WTC11 (cell line): ENCODE results near the gene DENND1B. TPM values are rescaled to one million over a fixed set of nuclear protein-coding genes. Genes with fewer than 3 reads are reported as not detected.
"Not testable (repeated sequence)": the region's sequence is repeated elsewhere in the genome, so short reads cannot be mapped to it uniquely, and the experiment has no call there.

Experiments used
- ATAC-seq: fragments of 200-7000 bp; cut with Tn5 transposase; 2 replicates; pipeline ENCODE4 v1.10.0; 2021; ENCODE audit warnings: mild to moderate bottlenecking, moderate library complexity
- CTCF ChIA-PET: fragments of 300-600 bp; sonication (Branson Sonifier 250); formaldehyde crosslinking; loops from one replicate; lab custom pipeline; 2021; ENCODE audit warnings: antibody characterized with exemption; lab: Charles Lee
- POLR2A ChIA-PET: fragments of 350-600 bp; sonication (Branson Sonifier 250); formaldehyde crosslinking; loops from one replicate; lab custom pipeline; 2021; ENCODE audit warnings: antibody characterized with exemption; lab: Charles Lee
- DNase-seq: peaks from one replicate; pipeline ENCODE4 v3.0.0; 2021; ENCODE audit warnings: low spot score
- H3K27ac Mint-ChIP-seq: 2 replicates; pipeline ENCODE4 v1.8.0; 2021; ENCODE audit warnings: mixed read lengths
- H3K27me3 Mint-ChIP-seq: 2 replicates; pipeline ENCODE4 v1.8.0; 2021; ENCODE audit warnings: low read depth, mild to moderate bottlenecking, moderate library complexity, mixed read lengths
- H3K36me3 Mint-ChIP-seq: 2 replicates; pipeline ENCODE4 v1.8.0; 2021; ENCODE audit warnings: mixed read lengths
- H3K4me1 Mint-ChIP-seq: 2 replicates; pipeline ENCODE4 v1.8.0; 2022; ENCODE audit warnings: mixed read lengths
- H3K4me3 Mint-ChIP-seq: 2 replicates; pipeline ENCODE4 v1.8.0; 2021; ENCODE audit warnings: mild to moderate bottlenecking, moderate library complexity, mixed read lengths
- H3K9me3 Mint-ChIP-seq: 2 replicates; pipeline ENCODE4 v1.8.0; 2021; ENCODE audit warnings: mixed read lengths
- ATF3 ChIP-seq: sonication (generic); formaldehyde crosslinking; conservative IDR thresholded peaks from 2 replicates; pipeline ENCODE4 v1.8.1; 2022; ENCODE audit warnings: mild to moderate bottlenecking, missing genetic modification reagents
- CDX4 ChIP-seq: fragments of 250-450 bp; sonication (Bioruptor Pico); IDR thresholded peaks from 2 replicates; pipeline ENCODE4 v1.9.0; 2021; ENCODE audit warnings: moderate library complexity, mild to moderate bottlenecking, inconsistent platforms, borderline replicate concordance
- JUN ChIP-seq: sonication (generic); formaldehyde crosslinking; IDR thresholded peaks from 2 replicates; pipeline ENCODE4 v1.8.0; 2023; ENCODE audit warnings: mild to moderate bottlenecking, missing genetic modification reagents
- KAT7 ChIP-seq: sonication (generic); formaldehyde crosslinking; IDR thresholded peaks from 2 replicates; pipeline ENCODE4 v1.8.1; 2023; ENCODE audit warnings: missing genetic modification reagents, mild to moderate bottlenecking, borderline replicate concordance
- PRRX2 ChIP-seq: fragments of 250-450 bp; sonication (Bioruptor Pico); IDR thresholded peaks from 2 replicates; pipeline ENCODE4 v1.8.0; 2021; ENCODE audit warnings: mild to moderate bottlenecking
- SP1 ChIP-seq: sonication (generic); formaldehyde crosslinking; conservative IDR thresholded peaks from 2 replicates; pipeline ENCODE4 v1.8.1; 2022; ENCODE audit warnings: missing genetic modification reagents
- TCF7 ChIP-seq: sonication (generic); formaldehyde crosslinking; IDR thresholded peaks from 2 replicates; pipeline ENCODE4 v1.8.0; 2022; ENCODE audit warnings: mild to moderate bottlenecking, low read depth, missing genetic modification reagents, moderate library complexity
- TEAD4 ChIP-seq: sonication (generic); formaldehyde crosslinking; IDR thresholded peaks from 2 replicates; pipeline ENCODE4 v1.8.0; 2022; ENCODE audit warnings: mild to moderate bottlenecking, missing genetic modification reagents
- ZBTB21 ChIP-seq: sonication (generic); formaldehyde crosslinking; IDR thresholded peaks from 2 replicates; pipeline ENCODE4 v1.8.1; 2023; ENCODE audit warnings: mild to moderate bottlenecking, missing genetic modification reagents, borderline replicate concordance
- ZBTB43 ChIP-seq: sonication (generic); formaldehyde crosslinking; IDR thresholded peaks from 2 replicates; pipeline ENCODE4 v1.8.1; 2023; ENCODE audit warnings: mild to moderate bottlenecking, missing genetic modification reagents
- ZMAT4 ChIP-seq: fragments of 250-450 bp; sonication (Bioruptor Pico); IDR thresholded peaks from 2 replicates; pipeline ENCODE4 v1.9.0; 2021; ENCODE audit warnings: mild to moderate bottlenecking
- ZNF138 ChIP-seq: sonication (generic); formaldehyde crosslinking; conservative IDR thresholded peaks from 2 replicates; pipeline ENCODE4 v1.8.1; 2022; ENCODE audit warnings: mild to moderate bottlenecking, moderate library complexity, missing genetic modification reagents
- ZNF232 ChIP-seq: sonication (generic); formaldehyde crosslinking; IDR thresholded peaks from 2 replicates; pipeline ENCODE4 v1.8.0; 2022; ENCODE audit warnings: mild to moderate bottlenecking, missing genetic modification reagents
- ZNF263 ChIP-seq: sonication (generic); formaldehyde crosslinking; IDR thresholded peaks from 2 replicates; pipeline ENCODE4 v1.8.1; 2022; ENCODE audit warnings: low read depth, mild to moderate bottlenecking, moderate library complexity, missing genetic modification reagents
- ZNF396 ChIP-seq: fragments of 250-450 bp; sonication (Bioruptor Pico); IDR thresholded peaks from 2 replicates; pipeline ENCODE4 v1.8.0; 2021; ENCODE audit warnings: mild to moderate bottlenecking, moderate library complexity, borderline replicate concordance
- total RNA-seq: library from RNA; stranded (reverse); gene quantifications from 3 replicates; pipeline ENCODE4 v1.2.3, GENCODE V29; 2021
- TF ChIP-seq, protein P1 (sequence below): sonication (generic); formaldehyde crosslinking; IDR thresholded peaks from 2 replicates; pipeline ENCODE4 v1.8.1; 2023; ENCODE audit warnings: mild to moderate bottlenecking, missing genetic modification reagents, moderate library complexity
- TF ChIP-seq, protein P2 (sequence below): fragments of 250-450 bp; sonication (Bioruptor Pico); IDR thresholded peaks from 2 replicates; pipeline ENCODE4 v1.8.0; 2021; ENCODE audit warnings: mild to moderate bottlenecking
- TF ChIP-seq, protein P3 (sequence below): sonication (generic); formaldehyde crosslinking; conservative IDR thresholded peaks from 2 replicates; pipeline ENCODE4 v1.8.1; 2023; ENCODE audit warnings: mild to moderate bottlenecking, low read depth, missing genetic modification reagents, moderate library complexity

The DENND1B gene
- total RNA-seq, 1 experiment from 2014 or later = 4.3 TPM

DNA sequence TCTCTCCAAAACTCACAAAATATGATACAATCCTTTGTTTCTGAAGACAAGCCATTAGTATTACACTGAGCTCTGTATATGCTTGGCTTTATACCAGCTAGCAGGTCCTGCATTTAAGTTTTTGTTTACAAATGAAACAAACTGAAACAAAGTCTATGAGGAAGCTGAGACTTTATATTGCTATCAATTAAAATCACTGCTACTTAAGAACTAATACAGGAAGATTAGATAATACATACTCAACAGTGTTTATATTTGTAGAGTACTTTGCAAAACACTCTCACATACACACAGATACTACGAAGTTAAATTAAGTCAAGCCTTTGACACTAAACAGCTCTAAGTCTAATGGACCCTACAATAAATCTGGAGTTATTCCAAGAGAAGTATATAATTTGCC is 259.9 kb downstream of the DENND1B start (continued):
- TF ChIP-seq, protein P1, sequence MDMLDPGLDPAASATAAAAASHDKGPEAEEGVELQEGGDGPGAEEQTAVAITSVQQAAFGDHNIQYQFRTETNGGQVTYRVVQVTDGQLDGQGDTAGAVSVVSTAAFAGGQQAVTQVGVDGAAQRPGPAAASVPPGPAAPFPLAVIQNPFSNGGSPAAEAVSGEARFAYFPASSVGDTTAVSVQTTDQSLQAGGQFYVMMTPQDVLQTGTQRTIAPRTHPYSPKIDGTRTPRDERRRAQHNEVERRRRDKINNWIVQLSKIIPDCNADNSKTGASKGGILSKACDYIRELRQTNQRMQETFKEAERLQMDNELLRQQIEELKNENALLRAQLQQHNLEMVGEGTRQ = no peak
- TF ChIP-seq ZNF232 (CRISPR knock-in tag) = no peak
- TF ChIP-seq TCF7 (CRISPR knock-in tag) = no peak
- TF ChIP-seq, all 79 proteins: peak for 0

- Mint-ChIP-seq H3K9me3 (no peaks in the 10 kb centered on the region), H3K27ac (no peak overlapping the region), H3K27me3 (no peaks in the 10 kb centered on the region), H3K36me3 (no peaks in the 10 kb centered on the region), H3K4me3 (no peak overlapping the region), H3K4me1 (peaks cover 7% of the 10 kb centered on the region)
- ChIA-PET CTCF (no interaction called here), POLR2A (no interaction called here)
- DNase-seq = no peak
- no peak for ATAC-seq
- TF ChIP-seq KAT7 (CRISPR knock-in tag) (no peak), SP1 (no peak), ZNF396 (no peak)
- TF ChIP-seq, protein P2, sequence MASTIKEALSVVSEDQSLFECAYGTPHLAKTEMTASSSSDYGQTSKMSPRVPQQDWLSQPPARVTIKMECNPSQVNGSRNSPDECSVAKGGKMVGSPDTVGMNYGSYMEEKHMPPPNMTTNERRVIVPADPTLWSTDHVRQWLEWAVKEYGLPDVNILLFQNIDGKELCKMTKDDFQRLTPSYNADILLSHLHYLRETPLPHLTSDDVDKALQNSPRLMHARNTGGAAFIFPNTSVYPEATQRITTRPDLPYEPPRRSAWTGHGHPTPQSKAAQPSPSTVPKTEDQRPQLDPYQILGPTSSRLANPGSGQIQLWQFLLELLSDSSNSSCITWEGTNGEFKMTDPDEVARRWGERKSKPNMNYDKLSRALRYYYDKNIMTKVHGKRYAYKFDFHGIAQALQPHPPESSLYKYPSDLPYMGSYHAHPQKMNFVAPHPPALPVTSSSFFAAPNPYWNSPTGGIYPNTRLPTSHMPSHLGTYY (CRISPR knock-in tag) = no peak
- TF ChIP-seq, protein P3, sequence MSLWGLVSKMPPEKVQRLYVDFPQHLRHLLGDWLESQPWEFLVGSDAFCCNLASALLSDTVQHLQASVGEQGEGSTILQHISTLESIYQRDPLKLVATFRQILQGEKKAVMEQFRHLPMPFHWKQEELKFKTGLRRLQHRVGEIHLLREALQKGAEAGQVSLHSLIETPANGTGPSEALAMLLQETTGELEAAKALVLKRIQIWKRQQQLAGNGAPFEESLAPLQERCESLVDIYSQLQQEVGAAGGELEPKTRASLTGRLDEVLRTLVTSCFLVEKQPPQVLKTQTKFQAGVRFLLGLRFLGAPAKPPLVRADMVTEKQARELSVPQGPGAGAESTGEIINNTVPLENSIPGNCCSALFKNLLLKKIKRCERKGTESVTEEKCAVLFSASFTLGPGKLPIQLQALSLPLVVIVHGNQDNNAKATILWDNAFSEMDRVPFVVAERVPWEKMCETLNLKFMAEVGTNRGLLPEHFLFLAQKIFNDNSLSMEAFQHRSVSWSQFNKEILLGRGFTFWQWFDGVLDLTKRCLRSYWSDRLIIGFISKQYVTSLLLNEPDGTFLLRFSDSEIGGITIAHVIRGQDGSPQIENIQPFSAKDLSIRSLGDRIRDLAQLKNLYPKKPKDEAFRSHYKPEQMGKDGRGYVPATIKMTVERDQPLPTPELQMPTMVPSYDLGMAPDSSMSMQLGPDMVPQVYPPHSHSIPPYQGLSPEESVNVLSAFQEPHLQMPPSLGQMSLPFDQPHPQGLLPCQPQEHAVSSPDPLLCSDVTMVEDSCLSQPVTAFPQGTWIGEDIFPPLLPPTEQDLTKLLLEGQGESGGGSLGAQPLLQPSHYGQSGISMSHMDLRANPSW (CRISPR knock-in tag) = no peak
Observed at GRCh38 chr1:197510691-197511378, 264.4 kb downstream of the DENND1B start.

GRCh38 chr1:197496722-197497121 is 278.6 kb downstream of the DENND1B start:
- no peaks in the 10 kb centered on the region for H3K27me3 Mint-ChIP-seq
- TF ChIP-seq CDX4 (CRISPR knock-in tag) (no peak), ZMAT4 (no peak), ZNF138 (CRISPR knock-in tag) (no peak), JUN (CRISPR knock-in tag) (no peak), ZBTB43 (CRISPR knock-in tag) (no peak), PRRX2 (CRISPR knock-in tag) (no peak), ZBTB21 (CRISPR knock-in tag) (no peak), TEAD4 (CRISPR knock-in tag) (no peak), ZNF263 (CRISPR knock-in tag) (no peak), ATF3 (CRISPR knock-in tag) (no peak)
- peaks cover 14% of the 10 kb centered on the region for H3K4me1 Mint-ChIP-seq
- ATAC-seq (no peak), DNase-seq (no peak)
- H3K36me3 Mint-ChIP-seq = no peaks in the 10 kb centered on the region
- POLR2A ChIA-PET = interaction anchor here (0.7 kb wide), 1 partner anchor 288 kb away, joined by 6 read pairs; no protein-coding TSS in a partner anchor
- no peak overlapping the region for H3K27ac Mint-ChIP-seq
- no peaks in the 10 kb centered on the region for H3K9me3 Mint-ChIP-seq
- H3K4me3 Mint-ChIP-seq = no peak overlapping the region
- CTCF ChIA-PET = no interaction called here

DNA sequence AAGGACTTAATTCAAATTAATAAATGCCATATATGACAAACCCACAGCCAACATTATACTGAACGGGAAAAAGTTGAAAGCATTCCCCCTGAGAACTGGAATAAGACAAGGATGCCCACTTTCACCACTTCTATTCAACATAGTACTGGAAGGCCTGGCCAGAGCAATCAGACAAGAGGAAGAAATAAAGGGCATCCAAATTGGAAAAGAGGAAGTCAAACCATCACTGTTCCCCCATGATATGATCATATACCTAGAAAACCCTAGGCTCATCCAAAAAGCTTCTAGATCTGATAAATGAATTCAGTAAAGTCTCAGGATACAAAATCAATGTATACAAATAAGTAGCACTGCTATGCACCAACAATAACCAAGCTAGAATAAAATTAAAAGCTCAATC is 283.8 kb downstream of the DENND1B start:
- CTCF ChIA-PET, DNase-seq, H3K9me3 Mint-ChIP-seq, H3K27me3 Mint-ChIP-seq, POLR2A ChIA-PET, H3K36me3 Mint-ChIP-seq, H3K4me3 Mint-ChIP-seq, H3K27ac Mint-ChIP-seq, ATAC-seq, H3K4me1 Mint-ChIP-seq: not testable (repeated sequence)
